HEK293 (cell line): ENCODE measurements around the gene TOM1.

Experiments used
- CTCF ChIA-PET: fragments of 350-600 bp; formaldehyde crosslinking; extraction: SDS; loops from one replicate; lab custom pipeline; 2021; ENCODE audit warnings: antibody characterized with exemption; lab: Yijun Ruan, JAX
- POLR2A ChIA-PET: fragments of 300-600 bp; formaldehyde crosslinking; extraction: SDS; loops from one replicate; lab custom pipeline; 2020; ENCODE audit warnings: antibody characterized with exemption, inconsistent platforms; lab: Yijun Ruan, JAX
- H3K27ac ChIP-seq: fragments of 200-500 bp; sonication (Bioruptor generic); 2 replicates; pipeline ENCODE4 v1.5.1; 2014; ENCODE audit warnings: low read depth, low read length, control low read depth, inconsistent platforms; ENCODE audit errors: extremely low read depth
- H3K36me3 ChIP-seq, 2 experiments: fragments of 200-500 bp in 1 of 2; sonication (Bioruptor generic) in 1 of 2; 1 replicate in 1 of 2; 2 replicates in 1 of 2; pipeline ENCODE4 v1.5.1; 2014 to 2017; ENCODE audit warnings: inconsistent platforms in 2 of 2, low read length in 2 of 2; ENCODE audit not compliant: control insufficient read depth in 2 of 2, insufficient read depth in 1 of 2
- H3K4me1 ChIP-seq: fragments of 200-500 bp; sonication (Bioruptor generic); 2 replicates; pipeline ENCODE4 v1.5.1; 2014; ENCODE audit warnings: mild to moderate bottlenecking, low read length, inconsistent platforms; ENCODE audit not compliant: control insufficient read depth, insufficient read depth
- H3K4me3 ChIP-seq: 2 replicates; pipeline ENCODE4 v1.5.1; 2011; ENCODE audit warnings: low read depth, mild to moderate bottlenecking, control low read depth, low read length, moderate library complexity
- H3K9me3 ChIP-seq: fragments of 200-500 bp; sonication (Bioruptor generic); 2 replicates; pipeline ENCODE4 v1.5.1; 2014; ENCODE audit warnings: low read depth, low read length, inconsistent platforms; ENCODE audit not compliant: control insufficient read depth, insufficient read depth
- CTCF ChIP-seq: fragments of 450-650 bp; formaldehyde crosslinking; IDR thresholded peaks from 2 replicates; pipeline ENCODE4 v1.5.1; 2016; ENCODE audit warnings: missing biosample characterization, missing genetic modification characterization
- EGR2 ChIP-seq: fragments of 450-650 bp; formaldehyde crosslinking; IDR thresholded peaks from 2 replicates; pipeline ENCODE4 v1.5.1; 2016; ENCODE audit warnings: low read depth, missing biosample characterization, missing genetic modification characterization
- ELK4 ChIP-seq: IDR thresholded peaks from 2 replicates; pipeline ENCODE4 v1.6.1; 2011; ENCODE audit warnings: mild to moderate bottlenecking, low read depth, low read length, borderline replicate concordance
- GLIS1 ChIP-seq: fragments of 450-650 bp; formaldehyde crosslinking; IDR thresholded peaks from 2 replicates; pipeline ENCODE4 v1.5.1; 2016; ENCODE audit warnings: missing biosample characterization, missing genetic modification characterization
- HOXA7 ChIP-seq: sonication (generic); formaldehyde crosslinking; IDR thresholded peaks from 2 replicates; pipeline ENCODE4 v1.8.1; 2022; ENCODE audit warnings: missing genetic modification reagents, borderline replicate concordance
- HOXD13 ChIP-seq: sonication (generic); formaldehyde crosslinking; IDR thresholded peaks from 2 replicates; pipeline ENCODE4 v1.8.0; 2022; ENCODE audit warnings: missing genetic modification reagents, borderline replicate concordance
- PRDM1 ChIP-seq: fragments of 450-650 bp; formaldehyde crosslinking; IDR thresholded peaks from 2 replicates; pipeline ENCODE4; 2016; ENCODE audit warnings: missing biosample characterization, missing genetic modification characterization
- TRIM28 ChIP-seq: IDR thresholded peaks from 2 replicates; pipeline ENCODE4 v1.6.1; 2011; ENCODE audit warnings: low read length, control low read depth, borderline replicate concordance
- ZBTB7A ChIP-seq: fragments of 450-650 bp; formaldehyde crosslinking; IDR thresholded peaks from 2 replicates; pipeline ENCODE4 v1.5.1; 2016; ENCODE audit warnings: low read depth, missing biosample characterization, missing genetic modification characterization
- ZEB2 ChIP-seq: fragments of 450-650 bp; formaldehyde crosslinking; IDR thresholded peaks from 2 replicates; pipeline ENCODE4 v1.5.1; 2016; ENCODE audit warnings: missing biosample characterization, missing genetic modification characterization
- ZFHX2 ChIP-seq: fragments of 450-650 bp; formaldehyde crosslinking; conservative IDR thresholded peaks from 2 replicates; pipeline ENCODE4 v1.5.1; 2016; ENCODE audit warnings: missing biosample characterization, missing genetic modification characterization
- ZFP3 ChIP-seq: fragments of 450-650 bp; formaldehyde crosslinking; IDR thresholded peaks from 2 replicates; pipeline ENCODE4 v1.5.1; 2016; ENCODE audit warnings: low read depth, missing biosample characterization, missing genetic modification characterization
- ZFP37 ChIP-seq: fragments of 450-650 bp; formaldehyde crosslinking; IDR thresholded peaks from 2 replicates; pipeline ENCODE4 v1.5.1; 2016; ENCODE audit warnings: missing biosample characterization, missing genetic modification characterization
- ZIC2 ChIP-seq: fragments of 450-650 bp; formaldehyde crosslinking; IDR thresholded peaks from 2 replicates; pipeline ENCODE4 v1.5.1; 2016; ENCODE audit warnings: missing biosample characterization, missing genetic modification characterization
- ZNF114 ChIP-seq: fragments of 450-650 bp; formaldehyde crosslinking; IDR thresholded peaks from 2 replicates; pipeline ENCODE4 v1.5.0; 2017; ENCODE audit warnings: missing biosample characterization, missing genetic modification characterization
- ZNF138 ChIP-seq: fragments of 450-650 bp; formaldehyde crosslinking; IDR thresholded peaks from 2 replicates; pipeline ENCODE4 v1.5.1; 2016; ENCODE audit warnings: missing biosample characterization, missing genetic modification characterization, borderline replicate concordance
- ZNF169 ChIP-seq: fragments of 450-650 bp; formaldehyde crosslinking; IDR thresholded peaks from 2 replicates; pipeline ENCODE4 v1.5.1; 2016; ENCODE audit warnings: missing biosample characterization, missing genetic modification characterization
- ZNF211 ChIP-seq: fragments of 450-650 bp; formaldehyde crosslinking; IDR thresholded peaks from 2 replicates; pipeline ENCODE4 v1.5.1; 2016; ENCODE audit warnings: low read depth, missing biosample characterization, missing genetic modification characterization
- ZNF24 ChIP-seq: fragments of 450-650 bp; formaldehyde crosslinking; IDR thresholded peaks from 2 replicates; pipeline ENCODE4 v1.5.1; 2016; ENCODE audit warnings: missing biosample characterization, missing genetic modification characterization
- ZNF26 ChIP-seq: fragments of 450-650 bp; formaldehyde crosslinking; IDR thresholded peaks from 2 replicates; pipeline ENCODE4 v1.5.1; 2016; ENCODE audit warnings: missing biosample characterization, missing genetic modification characterization
- ZNF350 ChIP-seq: fragments of 450-650 bp; formaldehyde crosslinking; IDR thresholded peaks from 2 replicates; pipeline ENCODE4 v1.5.0; 2017; ENCODE audit warnings: missing biosample characterization, mild to moderate bottlenecking, missing genetic modification characterization
- ZNF362 ChIP-seq: fragments of 450-650 bp; formaldehyde crosslinking; IDR thresholded peaks from 2 replicates; pipeline ENCODE4 v1.5.1; 2016; ENCODE audit warnings: missing biosample characterization, missing genetic modification characterization
- ZNF404 ChIP-seq: fragments of 450-650 bp; formaldehyde crosslinking; IDR thresholded peaks from 2 replicates; pipeline ENCODE4 v1.5.1; 2017; ENCODE audit warnings: missing biosample characterization, missing genetic modification characterization
- ZNF558 ChIP-seq: fragments of 450-650 bp; formaldehyde crosslinking; IDR thresholded peaks from 2 replicates; pipeline ENCODE4 v1.5.1; 2016; ENCODE audit warnings: missing biosample characterization, missing genetic modification characterization
- ZNF704 ChIP-seq: fragments of 450-650 bp; formaldehyde crosslinking; IDR thresholded peaks from 2 replicates; pipeline ENCODE4 v1.5.1; 2016; ENCODE audit warnings: missing biosample characterization, missing genetic modification characterization
- ZNF777 ChIP-seq: fragments of 450-650 bp; formaldehyde crosslinking; IDR thresholded peaks from 2 replicates; pipeline ENCODE4 v1.5.1; 2017; ENCODE audit warnings: missing biosample characterization, missing genetic modification characterization, borderline replicate concordance

TOM1 gene

GRCh38 chr22:35352214-35353111 is 52.8 kb downstream of the TOM1 start:
- ChIA-PET POLR2A (interaction anchor here (1.9 kb wide), 1 partner anchor 28 kb away, joined by 5 read pairs; the partner anchor contains the start of gene HMOX1), CTCF (interaction anchor here (0.7 to 2.7 kb wide), 5 partner anchors 49 to 1116 kb away, joined by 3 to 33 read pairs (median 5); no protein-coding TSS in a partner anchor)
- no peak overlapping the region for H3K27ac ChIP-seq
- no peaks in the 10 kb centered on the region for H3K9me3 ChIP-seq
- TF ChIP-seq HOXA7 (CRISPR knock-in tag) (no peak), GLIS1 (no peak), ZBTB7A (tag by site-specific recombination) (no peak), ZNF404 (tag by site-specific recombination) (no peak), ZEB2 (tag by site-specific recombination) (0 out of 2 replicates have a peak, but pooled peaks have one; percentile 5), CTCF (peak; percentile 53), ZNF558 (tag by site-specific recombination) (no peak), ZNF26 (no peak), ZFP3 (tag by site-specific recombination) (no peak), ZNF704 (no peak), ZIC2 (tag by site-specific recombination) (no peak), ZNF114 (no peak), ZNF777 (tag by site-specific recombination) (no peak), ZNF138 (tag by site-specific recombination) (no peak), ZNF350 (no peak), ZNF169 (tag by site-specific recombination) (no peak)
- peaks cover 0 to 7% of the 10 kb centered on the region in 2 experiments; a peak in 1 of 3 replicates for H3K36me3 ChIP-seq
- H3K4me3 ChIP-seq, result no peak overlapping the region
- no peaks in the 10 kb centered on the region for H3K4me1 ChIP-seq

GRCh38 chr22:35353318-35353717 is 53.6 kb downstream of the TOM1 start:
- Histone ChIP-seq H3K36me3 (no peaks in the 10 kb centered on the region), H3K4me3 (no peak overlapping the region), H3K9me3 (no peaks in the 10 kb centered on the region), H3K27ac (no peak overlapping the region), H3K4me1 (no peaks in the 10 kb centered on the region)
- CTCF ChIA-PET, result interaction anchor here (0.7 to 1.9 kb wide), 3 partner anchors 48 to 1115 kb away, joined by 3 to 6 read pairs (median 5); no protein-coding TSS in a partner anchor
- TF ChIP-seq PRDM1 (tag by site-specific recombination) (no peak), EGR2 (tag by site-specific recombination) (peak; percentile 24; the same call in 1 of the 2 replicates), ELK4 (no peak), ZNF211 (tag by site-specific recombination) (no peak), HOXD13 (CRISPR knock-in tag) (no peak), ZNF362 (tag by site-specific recombination) (no peak), ZNF24 (tag by site-specific recombination) (no peak), ZFHX2 (tag by site-specific recombination) (peak; percentile 48; the same call in 1 of the 2 replicates), ZFP37 (tag by site-specific recombination) (no peak), TRIM28 (no peak)
- POLR2A ChIA-PET, result no interaction called here
